Ovary (tissue), 9 donors: ENCODE measurements around the gene NR4A3. TPM values are rescaled to one million over a fixed set of nuclear protein-coding genes. Genes with fewer than 3 reads are reported as not detected.
A peak's percentile ranks its signal among the peaks of the same experiment; 100 is the strongest.

Experiments
- DNase-seq, 5 donors: peaks; one replicate each; pipeline ENCODE4 v3.0.0-alpha.2; 2019 to 2020
- H3K27ac ChIP-seq, 2 donors: fragments of 200-600 bp; one replicate each; pipeline versions ENCODE4 v1.5.1 to v1.8.0; 2019 to 2022
- H3K27me3 ChIP-seq: fragments of 200-600 bp; one replicate; pipeline ENCODE4 v1.8.0; 2022
- H3K36me3 ChIP-seq: fragments of 200-600 bp; sonication (generic); one replicate; pipeline ENCODE4 v1.5.1; 2019
- H3K4me1 ChIP-seq: one replicate; pipeline ENCODE4 v1.8.1; 2013; ENCODE audit warnings: mild to moderate bottlenecking, moderate library complexity; ENCODE audit not compliant: insufficient read depth
- H3K4me3 ChIP-seq: fragments of 200-600 bp; sonication (generic); one replicate; pipeline ENCODE4 v1.5.1; 2017
- H3K9me3 ChIP-seq, 2 donors: fragments of 200-600 bp in 1 of 2; sonication (generic) in 1 of 2; one replicate each; pipeline versions ENCODE4 v1.5.1 to v1.8.1; 2013 to 2019; ENCODE audit warnings: mild to moderate bottlenecking in 1 of 2, moderate library complexity in 1 of 2
- CTCF ChIP-seq, 3 donors: fragments of 450-650 bp in 2 of 3; fragments of 200-600 bp in 1 of 3; IDR thresholded peaks; one replicate each; pipeline versions ENCODE4 v1.5.1 to v1.8.0; 2016 to 2022; ENCODE audit warnings: antibody characterized with exemption in 3 of 3, mild to moderate bottlenecking in 1 of 3
- EP300 ChIP-seq: sonication (generic); formaldehyde crosslinking; IDR thresholded peaks from one replicate; pipeline ENCODE4 v1.6.1; 2017; ENCODE audit warnings: antibody characterized with exemption
- POLR2A ChIP-seq: fragments of 450-650 bp; IDR thresholded peaks from one replicate; pipeline ENCODE4 v1.6.1; 2017; ENCODE audit warnings: antibody characterized with exemption, mild to moderate bottlenecking, moderate library complexity
- WGBS, 3 donors: extraction: QIAGEN DNeasy Blood & Tissue Kit in 1 of 3; methylation state at CpG; one replicate each; pipeline versions ENCODE4 v1.1.5 to v1.1.7; 2013 to 2017; 5-methylcytosine and 5-hydroxymethylcytosine counted together
- intact Hi-C, 4 donors: fragments of 100-400 bp; cut with DNase I; formaldehyde crosslinking; loops; one replicate each; pipeline versions ENCODE4 v1.11.0 to v1.15.1; 2022 to 2023
- polyA plus RNA-seq, 2 donors: library from polyadenylated mRNA; stranded (reverse); fragments of 200-250 nt in 1 of 2; fragments of 350-450 nt in 1 of 2; fragmentation: Illumina TruSeq in 1 of 2; extraction: RNeasy Lipid Tissue Mini Kit (QIAGEN cat#74804) in 1 of 2; gene quantifications; one replicate each; pipeline ENCODE4 v1.2.3, GENCODE V29; 2013 to 2014
- total RNA-seq, 7 donors: library from RNA; depleted of rRNA in 2 of 7; stranded (reverse); fragments of >200 nt in 2 of 7; fragmentation: NEBNext Ultra II Directional in 3 of 7; extraction: Animal tissue kit (Norgen Biotek cat#: 25700) in 3 of 7; gene quantifications; one replicate each; pipeline versions ENCODE4 v1.1.0 to v1.2.4, GENCODE V29; 2016 to 2023
- donor health status: DM: no; HTN: no; CAD: no; lungs with moderate emphysema.
- donor health status: DM: no; HTN: no; CAD: no.
- donor health status: Bipolar disorder and iron deficiency.
- donor health status: DM: yes; HTN: yes; CAD: no.
- donor health status: DM: no; HTN: no; CAD: no.
- donor health status: DM: yes; HTN: yes; CAD: no.

NR4A3 gene
- total and polyA plus RNA-seq, 9 donors = 2.8 to 177 (median 29.2) TPM

DNA sequence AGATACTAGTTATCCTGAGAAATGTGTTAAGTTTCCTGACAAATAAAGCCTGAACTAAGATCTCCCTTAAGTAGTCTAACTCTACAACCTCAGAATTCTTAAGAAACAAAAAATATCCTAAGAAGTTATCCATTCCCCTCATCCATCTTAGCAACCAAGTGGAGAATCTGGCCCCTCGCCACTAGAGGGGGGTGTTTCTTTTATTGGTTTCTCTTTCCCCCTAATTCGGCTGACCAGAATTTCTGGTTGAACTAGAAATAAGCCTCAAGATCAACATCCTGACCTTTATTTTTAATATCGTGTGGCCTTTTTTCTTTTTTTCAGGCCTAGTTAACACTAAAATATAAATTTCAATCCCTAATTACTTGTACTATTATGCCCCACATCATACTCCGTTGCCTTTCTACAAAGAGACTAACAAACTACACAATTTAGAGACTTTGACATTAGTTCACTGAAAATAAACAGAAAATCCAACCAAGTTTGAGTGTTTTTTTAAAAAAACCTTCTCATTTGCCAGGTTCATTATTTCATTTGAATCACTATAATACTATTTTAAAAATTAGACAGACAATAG lies 14.3 kb upstream of the NR4A3 start:
- H3K27ac ChIP-seq = no peak overlapping the region

GRCh38 chr9:99807956-99808355 lies 13.7 kb upstream of the NR4A3 start:
- intact Hi-C loops = no loop called here
- H3K27ac ChIP-seq = no peak overlapping the region
- no peak for DNase-seq
- H3K27me3 ChIP-seq = no peaks in the 10 kb centered on the region
- H3K9me3 ChIP-seq = no peaks in the 10 kb centered on the region
- H3K36me3 ChIP-seq = no peaks in the 10 kb centered on the region
- H3K4me1 ChIP-seq = peaks cover 2% of the 10 kb centered on the region
- TF ChIP-seq CTCF (IDR thresholded peaks at IDR 0.05) = no peak
- no peak for TF ChIP-seq EP300
- H3K4me3 ChIP-seq = no peak overlapping the region

More for the DNA sequence above, 14.3 kb upstream of the NR4A3 start:
- peak; percentile 45 to 81 (median 63) for DNase-seq
- intact Hi-C loops = no loop called here
- Histone ChIP-seq H3K4me1 (peaks cover 2% of the 10 kb centered on the region), H3K4me3 (no peak overlapping the region), H3K36me3 (no peaks in the 10 kb centered on the region), H3K27me3 (no peaks in the 10 kb centered on the region), H3K9me3 (no peaks in the 10 kb centered on the region)
- WGBS, 3 donors = 39 to 52% (median 51%) methylated on average over 4 of the region's 4 CpGs
- TF ChIP-seq EP300 (no peak), CTCF (IDR thresholded peaks at IDR 0.05) (peak; percentile 35 to 38 (median 36))

DNA sequence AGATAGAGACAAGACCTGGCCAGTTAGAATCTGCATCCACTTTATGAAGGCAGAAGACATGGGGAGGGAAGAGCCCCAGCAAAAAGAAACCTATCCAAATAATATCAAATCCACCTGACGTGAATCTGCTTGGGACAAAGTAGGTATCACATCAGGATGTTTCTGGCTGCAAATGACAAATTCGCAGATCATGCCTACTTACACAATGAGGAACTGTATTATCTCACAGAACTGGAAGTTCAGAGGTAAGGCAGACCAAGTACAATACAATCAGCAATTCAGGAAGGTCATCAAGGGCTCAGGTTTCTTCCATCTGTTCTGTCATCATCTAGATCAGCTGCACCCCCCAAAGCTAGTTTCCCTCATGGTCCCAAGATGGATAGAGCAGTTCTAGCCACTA lies 13.2 kb upstream of the NR4A3 start:
- no peaks in the 10 kb centered on the region for H3K9me3 ChIP-seq
- H3K4me1 ChIP-seq = peaks cover 2% of the 10 kb centered on the region
- no peak for DNase-seq
- no peak for TF ChIP-seq EP300
- TF ChIP-seq POLR2A = no peak
- TF ChIP-seq CTCF (IDR thresholded peaks at IDR 0.05) = no peak
- WGBS, 3 donors = 91 to 100% (median 98%) methylated on average over 2 of the region's 2 CpGs
- H3K27ac ChIP-seq = no peak overlapping the region
- intact Hi-C loops = no loop called here
- H3K4me3 ChIP-seq = no peak overlapping the region
- H3K27me3 ChIP-seq = no peaks in the 10 kb centered on the region
- no peaks in the 10 kb centered on the region for H3K36me3 ChIP-seq

GRCh38 chr9:99809586-99810319 lies 11.9 kb upstream of the NR4A3 start:
- intact Hi-C loops = loop anchor here in 2 of 4 donors (10.0 kb wide), 2 partner anchors 405 to 625 kb away; no protein-coding TSS in a partner anchor
- Histone ChIP-seq H3K4me1 (peaks cover 2% of the 10 kb centered on the region), H3K36me3 (no peaks in the 10 kb centered on the region), H3K4me3 (no peak overlapping the region), H3K9me3 (no peaks in the 10 kb centered on the region), H3K27me3 (no peaks in the 10 kb centered on the region), H3K27ac (no peak overlapping the region)
- DNase-seq = no peak
- TF ChIP-seq EP300 (no peak), POLR2A (no peak), CTCF (IDR thresholded peaks at IDR 0.05) (no peak)
